CD4-positive, alpha-beta T cell treated with Interleukin-2 at 100 ng/mL for 4 hours (primary cell): ENCODE measurements around the gene DDX39A.
"Not testable (repeated sequence)": the region's sequence is repeated elsewhere in the genome, so short reads cannot be mapped to it uniquely, and the experiment has no call there.

Experiments
- DNase-seq: peaks from one replicate; pipeline ENCODE4 v3.0.0-alpha.2; 2020; ENCODE audit warnings: low spot score

DDX39A gene

DNA sequence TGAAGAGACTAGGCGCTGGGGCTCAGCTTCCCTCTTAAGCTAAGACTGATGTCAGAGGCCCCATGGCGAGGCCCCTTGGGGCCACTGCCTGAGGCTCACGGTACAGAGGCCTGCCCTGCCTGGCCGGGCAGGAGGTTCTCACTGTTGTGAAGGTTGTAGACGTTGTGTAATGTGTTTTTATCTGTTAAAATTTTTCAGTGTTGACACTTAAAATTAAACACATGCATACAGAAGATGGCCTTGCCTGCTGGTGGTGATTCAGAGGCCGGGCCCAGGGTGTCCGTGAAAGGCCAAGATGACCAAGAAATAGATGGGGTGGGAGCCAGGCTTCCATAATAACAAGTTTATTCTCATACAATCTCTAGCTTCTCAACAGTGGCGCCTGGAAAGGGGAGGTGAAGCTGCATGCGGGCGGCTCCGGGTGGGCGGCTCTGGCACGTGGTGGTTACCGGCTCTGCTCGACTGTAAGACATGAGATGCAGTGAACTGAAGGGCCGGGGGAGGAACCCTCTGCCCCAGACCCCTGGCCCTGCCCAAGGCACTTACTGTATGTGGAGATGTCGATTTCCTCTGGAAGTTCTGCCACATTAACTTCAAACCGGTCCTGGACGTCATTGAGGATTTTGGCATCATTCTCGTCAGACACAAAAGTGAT is 10.5 kb downstream of the DDX39A start:
- peak; percentile 27 for DNase-seq

- peak; percentile 12 for DNase-seq
Measured at GRCh38 chr19:14407605-14408484, 11.3 kb downstream of the DDX39A start.

DNA sequence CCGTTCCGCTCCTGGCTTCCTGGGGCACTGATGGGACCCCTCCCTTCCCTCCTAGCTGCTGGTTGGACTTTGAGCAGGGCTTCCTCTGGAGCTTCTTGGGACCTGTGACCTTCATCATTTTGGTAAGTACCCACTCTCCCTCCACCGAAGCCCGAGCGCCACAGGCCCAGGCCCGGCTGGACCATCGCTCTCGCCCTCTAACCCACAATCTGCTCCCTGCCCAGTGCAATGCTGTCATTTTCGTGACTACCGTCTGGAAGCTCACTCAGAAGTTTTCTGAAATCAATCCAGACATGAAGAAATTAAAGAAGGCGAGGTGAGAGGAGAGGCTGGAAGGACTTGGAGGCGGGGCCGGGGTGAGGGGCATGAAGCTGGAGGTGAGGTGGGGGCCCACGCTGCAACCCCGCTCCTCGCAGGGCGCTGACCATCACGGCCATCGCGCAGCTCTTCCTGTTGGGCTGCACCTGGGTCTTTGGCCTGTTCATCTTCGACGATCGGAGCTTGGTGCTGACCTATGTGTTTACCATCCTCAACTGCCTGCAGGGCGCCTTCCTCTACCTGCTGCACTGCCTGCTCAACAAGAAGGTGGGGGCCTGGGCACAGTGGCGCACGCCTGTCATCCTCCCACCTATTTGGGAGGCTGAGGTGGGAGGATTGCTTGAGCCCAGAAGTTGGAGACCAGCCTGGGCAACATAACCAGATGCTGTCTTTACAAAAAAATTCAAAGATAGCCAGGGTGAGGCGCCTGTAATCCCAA is 12.3 kb downstream of the DDX39A start:
- DNase-seq: no peak

DNA sequence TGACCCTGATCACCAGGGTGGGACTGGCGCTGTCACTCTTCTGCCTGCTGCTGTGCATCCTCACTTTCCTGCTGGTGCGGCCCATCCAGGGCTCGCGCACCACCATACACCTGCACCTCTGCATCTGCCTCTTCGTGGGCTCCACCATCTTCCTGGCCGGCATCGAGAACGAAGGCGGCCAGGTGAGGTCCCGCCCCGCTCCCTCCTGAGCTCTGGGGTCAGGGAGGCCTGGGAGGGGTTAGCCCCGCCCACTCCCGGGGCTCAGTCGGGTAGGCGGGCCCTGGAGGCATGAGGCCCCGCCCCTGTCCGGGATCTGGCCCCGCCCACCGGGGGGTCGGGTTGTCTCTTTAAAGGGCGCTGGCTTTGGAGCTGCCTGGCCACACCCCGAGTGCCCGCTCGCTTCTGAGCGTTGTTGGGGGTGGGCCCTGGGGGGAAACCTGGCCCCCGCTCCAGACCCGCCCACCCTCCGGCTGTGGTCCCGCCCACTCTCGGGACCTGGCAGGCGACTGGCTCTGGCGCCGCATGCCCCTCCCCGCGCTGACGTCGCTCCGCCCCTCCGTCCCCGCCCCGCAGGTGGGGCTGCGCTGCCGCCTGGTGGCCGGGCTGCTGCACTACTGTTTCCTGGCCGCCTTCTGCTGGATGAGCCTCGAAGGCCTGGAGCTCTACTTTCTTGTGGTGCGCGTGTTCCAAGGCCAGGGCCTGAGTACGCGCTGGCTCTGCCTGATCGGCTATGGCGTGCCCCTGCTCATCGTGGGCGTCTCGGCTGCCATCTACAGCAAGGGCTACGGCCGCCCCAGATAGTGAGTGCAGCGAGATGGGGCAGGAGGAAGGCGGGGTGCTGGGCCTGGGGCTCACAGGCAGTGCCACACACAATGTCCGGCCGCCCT is 13.1 kb downstream of the DDX39A start:
- peak; percentile 87 for DNase-seq

DNA sequence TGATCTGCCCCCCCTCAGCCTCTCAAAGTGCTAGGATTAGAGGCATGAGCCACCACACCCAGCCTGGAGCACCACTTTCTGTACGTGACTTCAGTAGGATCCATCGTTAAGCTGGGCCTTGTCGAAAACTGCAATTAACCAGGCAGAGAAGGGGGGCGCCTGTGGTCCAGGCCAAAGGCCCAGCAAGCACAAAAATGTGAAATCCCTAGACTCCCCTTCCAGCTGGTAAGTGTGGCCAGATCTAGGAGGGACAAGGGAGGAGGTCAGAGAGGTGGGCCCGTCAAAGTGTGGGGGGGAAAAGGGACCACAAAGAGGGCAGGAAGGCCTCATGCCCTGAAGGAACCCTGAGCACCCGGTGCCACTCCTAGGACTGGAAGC is 13.8 kb downstream of the DDX39A start:
- DNase-seq: peak; percentile 12

DNA sequence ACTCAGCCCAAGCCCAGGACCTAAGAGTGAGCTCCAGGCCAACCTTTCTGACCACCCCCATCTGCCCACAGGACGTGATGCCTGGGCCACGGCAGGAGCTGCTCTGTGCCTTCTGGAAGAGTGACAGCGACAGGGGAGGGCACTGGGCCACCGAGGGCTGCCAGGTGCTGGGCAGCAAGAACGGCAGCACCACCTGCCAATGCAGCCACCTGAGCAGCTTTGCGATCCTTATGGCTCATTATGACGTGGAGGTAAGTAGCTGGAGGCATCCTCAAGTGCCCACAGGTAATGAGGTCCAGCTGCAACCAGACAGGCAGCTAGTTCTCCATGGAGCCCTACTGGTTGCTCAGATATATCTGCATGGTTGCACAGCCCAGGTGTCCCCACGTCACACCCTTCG is 14.8 kb downstream of the DDX39A start:
- peak; percentile 3 for DNase-seq

GRCh38 chr19:14403145-14403930 is 15.8 kb downstream of the DDX39A start:
- DNase-seq: peak; percentile 0

DNA sequence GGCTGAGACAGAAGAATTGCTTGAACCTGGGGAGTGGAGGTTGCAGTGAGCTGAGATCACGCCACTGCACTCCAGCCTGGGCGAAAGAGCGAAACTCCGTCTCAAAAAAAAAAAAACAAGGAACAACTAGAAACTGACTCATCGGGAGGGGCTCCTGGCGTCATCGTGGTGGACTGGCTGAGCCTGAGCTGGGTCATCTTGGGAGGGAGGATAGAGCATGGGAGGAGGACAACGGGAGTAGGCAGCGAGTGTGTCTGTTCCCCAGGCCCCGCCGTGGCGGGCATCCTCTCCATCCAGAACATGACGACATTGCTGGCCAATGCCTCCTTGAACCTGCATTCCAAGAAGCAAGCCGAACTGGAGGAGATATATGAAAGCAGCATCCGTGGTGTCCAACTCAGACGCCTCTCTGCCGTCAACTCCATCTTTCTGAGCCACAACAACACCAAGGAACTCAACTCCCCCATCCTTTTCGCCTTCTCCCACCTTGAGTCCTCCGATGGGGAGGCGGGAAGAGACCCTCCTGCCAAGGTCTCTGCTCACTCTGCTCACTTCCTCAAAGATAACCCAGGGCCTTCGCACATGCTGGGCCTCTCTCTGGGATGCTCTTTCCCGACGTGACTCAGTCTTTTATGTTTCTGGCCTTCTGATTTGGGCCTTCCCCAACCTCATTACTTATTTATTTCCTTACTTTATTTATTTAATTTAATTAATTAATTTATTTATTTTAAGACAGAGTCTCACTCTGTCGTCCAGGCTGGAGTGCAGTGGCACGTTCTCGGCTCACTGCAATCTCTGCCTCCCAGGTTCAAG is 16.6 kb downstream of the DDX39A start:
- DNase-seq: peak; percentile 12

DNA sequence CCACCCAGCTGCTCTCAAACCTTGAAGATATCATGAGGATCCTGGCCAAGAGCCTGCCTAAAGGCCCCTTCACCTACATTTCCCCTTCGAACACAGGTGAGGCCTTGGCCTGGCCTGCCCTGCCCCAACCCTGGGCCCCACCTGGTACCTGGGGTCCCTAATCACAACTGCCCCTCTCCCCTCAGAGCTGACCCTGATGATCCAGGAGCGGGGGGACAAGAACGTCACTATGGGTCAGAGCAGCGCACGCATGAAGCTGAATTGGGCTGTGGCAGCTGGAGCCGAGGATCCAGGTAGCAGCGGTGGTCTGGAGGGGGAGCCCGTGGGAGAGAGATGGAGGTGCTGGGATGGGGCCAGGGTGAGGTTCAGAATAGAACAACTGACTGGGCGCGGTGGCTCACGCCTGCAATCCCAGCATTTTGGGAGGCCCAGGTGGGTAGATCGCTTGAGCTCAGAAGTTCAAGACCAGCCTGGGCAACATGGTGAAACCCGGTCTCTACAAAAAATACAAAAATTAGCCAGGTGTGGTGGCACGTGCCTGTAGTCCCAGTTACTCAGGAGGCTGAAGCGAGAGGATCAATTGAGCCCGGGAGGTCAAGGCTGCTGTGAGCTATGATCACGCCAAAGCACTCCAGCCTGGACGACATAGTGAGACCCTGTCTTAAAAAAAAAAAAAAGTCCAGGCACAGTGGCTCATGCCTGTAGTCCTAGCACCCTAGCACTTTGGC is 17.5 kb downstream of the DDX39A start:
- no peak for DNase-seq

GRCh38 chr19:14400951-14401431 is 18.1 kb downstream of the DDX39A start:
- DNase-seq: no peak

GRCh38 chr19:14397168-14397567 is 22.0 kb downstream of the DDX39A start:
- not testable (repeated sequence) for DNase-seq

- not testable (repeated sequence) for DNase-seq
Measured at GRCh38 chr19:14396730-14397129, 22.4 kb downstream of the DDX39A start.

GRCh38 chr19:14395710-14396336 is 23.3 kb downstream of the DDX39A start:
- no peak for DNase-seq

DNA sequence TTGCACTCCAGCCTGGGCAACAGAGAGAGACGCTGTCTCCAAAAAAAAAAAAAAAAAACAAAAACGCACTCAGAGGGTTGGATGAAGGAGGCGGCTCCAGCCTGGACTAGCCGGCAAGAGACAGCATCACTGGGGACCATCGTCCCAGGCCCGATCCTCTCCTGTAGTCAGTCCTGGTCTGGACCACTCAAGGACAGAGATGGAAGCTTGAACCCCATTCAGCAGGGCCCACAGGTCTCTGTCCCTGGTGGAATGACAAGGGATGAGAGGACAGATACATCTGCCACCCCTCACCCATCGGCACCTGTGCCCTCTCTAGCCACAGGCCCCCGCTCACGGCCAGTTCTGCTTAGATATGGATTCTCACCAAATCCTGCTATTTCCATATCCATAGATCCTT is 23.9 kb downstream of the DDX39A start:
- DNase-seq: no peak

DNA sequence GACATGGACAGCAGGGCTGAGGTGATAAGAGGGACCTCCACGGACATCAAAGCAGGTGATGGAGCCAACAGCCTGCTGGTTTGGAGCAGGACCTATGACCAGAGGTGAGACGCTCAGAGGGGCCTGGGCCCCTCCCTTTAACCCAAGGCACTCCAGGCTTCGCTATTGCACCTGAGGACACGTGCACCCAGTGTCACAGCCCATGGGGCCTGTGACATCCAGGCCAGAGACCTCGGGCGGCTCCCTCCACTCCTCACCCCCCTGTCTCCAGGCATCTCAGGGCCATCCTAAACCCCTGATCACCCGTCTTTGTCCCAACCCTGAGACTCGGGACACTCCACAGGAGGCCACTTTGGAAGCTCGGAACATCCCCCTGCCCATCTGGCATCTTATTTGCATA is 25.0 kb downstream of the DDX39A start:
- DNase-seq: no peak

DNA sequence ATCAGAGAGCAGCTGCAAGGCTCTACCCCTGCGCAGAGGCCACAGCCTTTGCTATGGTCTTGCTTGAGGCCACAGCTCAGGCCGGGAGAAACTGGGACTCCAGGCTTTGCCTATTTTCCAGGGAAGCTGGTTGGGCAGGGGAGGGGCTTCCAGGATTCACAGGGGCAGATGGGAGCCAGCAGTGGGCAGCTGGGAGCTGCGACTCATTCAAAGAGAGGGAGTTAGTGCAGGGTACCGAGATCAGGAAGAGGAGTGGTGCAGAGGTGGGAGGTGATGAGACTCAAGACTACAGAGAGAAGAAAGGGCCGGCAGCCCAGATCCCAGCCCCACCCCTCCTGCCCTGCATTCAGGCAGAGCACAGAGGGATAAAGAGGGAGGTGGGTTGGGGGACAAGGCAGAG is 25.8 kb downstream of the DDX39A start:
- DNase-seq: no peak

DNA sequence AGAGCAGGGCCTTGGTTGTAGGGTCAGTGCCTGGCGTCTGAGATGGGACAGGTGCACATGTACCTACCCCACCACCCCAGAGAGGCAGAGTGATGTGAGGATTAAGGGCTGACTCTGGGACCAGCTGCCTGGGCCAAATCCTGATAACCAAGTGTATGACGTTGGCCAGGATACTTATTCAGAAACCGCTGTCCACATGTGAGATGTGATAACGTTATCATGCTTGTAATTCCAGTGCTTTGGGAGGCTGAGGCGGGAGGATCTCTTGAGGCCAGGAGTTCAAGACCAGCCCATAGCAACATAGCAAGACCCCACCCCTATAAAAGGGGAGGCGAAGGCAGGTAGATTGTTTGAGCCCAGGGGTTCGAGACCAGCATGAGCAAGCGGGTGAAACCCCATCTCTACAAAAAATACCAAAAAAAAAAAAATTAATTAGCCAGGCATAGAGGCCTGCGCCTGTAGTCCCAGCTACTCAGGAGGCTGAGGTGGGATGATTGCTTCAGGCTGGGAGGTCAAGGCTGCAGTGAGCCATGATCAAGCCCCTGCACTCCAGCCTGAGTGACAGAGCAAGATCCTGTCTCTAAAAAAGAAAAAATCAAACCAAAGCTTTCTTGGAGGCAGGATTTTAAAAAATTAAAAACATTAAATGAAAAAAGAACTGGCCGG is 27.9 kb downstream of the DDX39A start:
- no peak for DNase-seq

GRCh38 chr19:14390548-14390947 is 28.6 kb downstream of the DDX39A start:
- DNase-seq: no peak
